ENCODE data around the gene TTC33.

- no peak for TF ChIP-seq EZH2 (IDR thresholded peaks at IDR 0.05; ENCODE audit: insufficient read depth, poor library complexity, severe bottlenecking)
- no peak for TF ChIP-seq EZH2phosphoT487 (IDR thresholded peaks at IDR 0.05; ENCODE audit: insufficient read depth, low read depth)
Measured at GRCh38 chr5:40687321-40687720, 68.4 kb downstream of the TTC33 start.

Measured in GM23248 (cell line).